Measurements from ENCODE around the gene COX6A2. TPM values are rescaled to one million over a fixed set of nuclear protein-coding genes. Genes with fewer than 3 reads are reported as not detected.

The COX6A2 gene
- total RNA-seq, 6 experiments from 2014 or later: not detected

DNA sequence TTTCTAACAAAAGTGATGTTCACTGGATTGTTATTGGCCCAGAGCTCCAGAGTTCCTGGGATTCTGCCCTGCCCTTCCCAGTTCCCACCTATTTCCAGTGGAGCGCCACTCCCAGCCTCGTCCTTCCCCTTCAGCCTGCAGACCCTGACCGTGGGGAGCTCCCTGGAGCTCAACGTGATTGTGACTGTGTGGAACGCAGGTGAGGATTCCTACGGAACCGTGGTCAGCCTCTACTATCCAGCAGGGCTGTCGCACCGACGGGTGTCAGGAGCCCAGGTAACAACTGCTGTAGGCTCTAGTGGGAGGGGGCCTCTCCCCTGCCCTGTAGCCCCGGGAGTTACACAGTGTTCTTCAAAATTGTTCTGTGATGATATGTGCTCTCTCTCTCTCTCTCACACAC lies 11.8 kb downstream of the COX6A2 start:
- Mint-ChIP-seq H3K27me3 (ENCODE audit: insufficient read depth) (peaks cover 37% of the 10 kb centered on the region), H3K4me3 (no peak overlapping the region), H3K9me3 (peaks cover 11% of the 10 kb centered on the region), H3K27ac (no peak overlapping the region), H3K36me3 (ENCODE audit: low read depth) (no peaks in the 10 kb centered on the region), H3K4me1 (ENCODE audit: low read depth) (no peaks in the 10 kb centered on the region)
- DNase-seq: no peak
- no peak for TF ChIP-seq CTCF (IDR thresholded peaks at IDR 0.05)

DNA sequence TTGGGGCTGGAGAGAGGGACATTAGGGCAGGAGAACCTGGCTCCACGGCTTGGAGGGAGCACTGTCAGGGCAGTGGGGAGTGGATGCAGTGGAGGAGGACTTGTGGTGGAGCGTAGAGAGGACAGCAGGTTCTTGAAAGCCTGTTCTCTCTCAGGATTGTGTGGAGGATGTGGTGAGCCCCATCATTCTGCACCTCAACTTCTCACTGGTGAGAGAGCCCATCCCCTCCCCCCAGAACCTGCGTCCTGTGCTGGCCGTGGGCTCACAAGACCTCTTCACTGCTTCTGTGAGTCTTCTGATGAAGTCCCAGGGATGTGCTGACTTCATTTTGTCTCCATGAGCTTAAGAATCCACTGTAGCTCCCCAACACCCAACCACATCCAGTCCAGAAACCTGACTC lies 13.5 kb downstream of the COX6A2 start:
- Mint-ChIP-seq H3K27me3 (ENCODE audit: insufficient read depth) (peaks cover 36% of the 10 kb centered on the region), H3K27ac (no peak overlapping the region), H3K36me3 (ENCODE audit: low read depth) (no peaks in the 10 kb centered on the region), H3K9me3 (peaks cover 5% of the 10 kb centered on the region; the same call in 1 of the 2 replicates), H3K4me1 (ENCODE audit: low read depth) (peaks cover 5% of the 10 kb centered on the region), H3K4me3 (no peak overlapping the region)
- TF ChIP-seq CTCF (IDR thresholded peaks at IDR 0.05): no peak
- DNase-seq: no peak

DNA sequence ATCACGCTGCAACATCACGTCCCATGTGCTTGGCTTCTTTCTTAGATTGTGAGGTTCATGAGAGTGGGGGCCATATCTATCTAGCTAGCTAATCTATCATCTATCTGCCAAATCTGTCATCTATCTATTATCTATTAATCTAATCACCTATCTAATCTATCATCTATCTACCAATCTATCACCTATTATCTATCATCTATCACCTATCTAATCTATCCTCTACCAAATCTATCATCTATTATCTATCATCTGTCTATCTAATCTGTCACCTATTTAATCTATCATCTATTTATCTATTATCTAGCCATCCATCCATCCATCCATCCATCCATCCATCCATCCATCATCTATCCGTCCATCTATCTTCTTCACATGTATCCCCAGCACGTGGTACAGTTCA lies 14.2 kb downstream of the COX6A2 start:
- Mint-ChIP-seq H3K27me3 (ENCODE audit: insufficient read depth) (peaks cover 39% of the 10 kb centered on the region), H3K4me1 (ENCODE audit: low read depth) (peaks cover 12% of the 10 kb centered on the region), H3K36me3 (ENCODE audit: low read depth) (no peaks in the 10 kb centered on the region), H3K4me3 (no peak overlapping the region), H3K9me3 (peaks cover 5% of the 10 kb centered on the region; the same call in 1 of the 2 replicates), H3K27ac (no peak overlapping the region)
- DNase-seq: no peak
- no peak for TF ChIP-seq CTCF (IDR thresholded peaks at IDR 0.05)

GRCh38 chr16:31413381-31413780 lies 14.8 kb downstream of the COX6A2 start:
- peaks cover 45% of the 10 kb centered on the region for H3K27me3 Mint-ChIP-seq (ENCODE audit: insufficient read depth)
- peaks cover 5% of the 10 kb centered on the region; the same call in 1 of the 2 replicates for H3K9me3 Mint-ChIP-seq
- no peak overlapping the region for H3K4me3 Mint-ChIP-seq
- no peak for DNase-seq
- H3K4me1 Mint-ChIP-seq (ENCODE audit: low read depth): peaks cover 18% of the 10 kb centered on the region
- no peak for TF ChIP-seq CTCF (IDR thresholded peaks at IDR 0.05)
- H3K27ac Mint-ChIP-seq: no peak overlapping the region
- H3K36me3 Mint-ChIP-seq (ENCODE audit: low read depth): no peaks in the 10 kb centered on the region

GRCh38 chr16:31412750-31413149 lies 15.4 kb downstream of the COX6A2 start:
- Mint-ChIP-seq H3K36me3 (ENCODE audit: low read depth) (no peaks in the 10 kb centered on the region), H3K4me3 (no peak overlapping the region), H3K27ac (no peak overlapping the region), H3K9me3 (no peaks in the 10 kb centered on the region), H3K27me3 (ENCODE audit: insufficient read depth) (peaks cover 47% of the 10 kb centered on the region), H3K4me1 (ENCODE audit: low read depth) (peaks cover 19% of the 10 kb centered on the region)
- DNase-seq: no peak
- TF ChIP-seq CTCF (IDR thresholded peaks at IDR 0.05): no peak
